HL-60 (cell line): ENCODE results near the gene PARD6G.

Experiments used
- DNase-seq, 2 experiments: peaks; one replicate each; pipeline ENCODE4 v3.0.0-alpha.2; 2010 to 2020; ENCODE audit warnings: low read depth in 1 of 2, low spot score in 1 of 2
- H3K27ac ChIP-seq: fragments of 250-450 bp; sonication (Bioruptor Pico); replicated peaks from 2 replicates; pipeline ENCODE4 v1.5.1; 2020; ENCODE audit warnings: mild to moderate bottlenecking, moderate library complexity
- H3K27me3 ChIP-seq: fragments of 250-450 bp; sonication (Bioruptor Pico); 2 replicates; pipeline ENCODE4 v1.5.1; 2021; ENCODE audit warnings: mild to moderate bottlenecking, moderate library complexity; ENCODE audit not compliant: insufficient read depth, poor library complexity, severe bottlenecking
- H3K4me3 ChIP-seq: replicated peaks from 2 replicates; pipeline ENCODE4 v1.5.1; 2011; ENCODE audit warnings: mild to moderate bottlenecking, control low read depth, low read length; ENCODE audit not compliant: insufficient read depth
- CTCF ChIP-seq: IDR thresholded peaks from one replicate; pipeline ENCODE4 v1.5.1; 2011; ENCODE audit warnings: low read length, control low read depth, inconsistent platforms; ENCODE audit not compliant: insufficient read depth
- GABPA ChIP-seq: IDR thresholded peaks from 2 replicates; pipeline ENCODE4 v1.6.1; 2012; ENCODE audit warnings: low read depth
- POLR2AphosphoS5 ChIP-seq: IDR thresholded peaks from 2 replicates; pipeline ENCODE4 v1.6.1; 2012; ENCODE audit warnings: low read depth
- REST ChIP-seq: IDR thresholded peaks from 2 replicates; pipeline ENCODE4 v1.6.1; 2012; ENCODE audit warnings: low read depth; ENCODE audit not compliant: insufficient replicate concordance
- SPI1 ChIP-seq: IDR thresholded peaks from 2 replicates; pipeline ENCODE4 v1.6.1; 2012; ENCODE audit warnings: low read depth, mild to moderate bottlenecking, borderline replicate concordance

The PARD6G gene

GRCh38 chr18:80229766-80230745, 17.3 kb downstream of the PARD6G start:
- no peak for DNase-seq
- no peak overlapping the region for H3K27ac ChIP-seq
- no peak for TF ChIP-seq GABPA
- no peak for TF ChIP-seq CTCF
- TF ChIP-seq POLR2AphosphoS5: no peak
- TF ChIP-seq SPI1: no peak
- TF ChIP-seq REST: no peak
- H3K27me3 ChIP-seq: no peaks in the 10 kb centered on the region
- no peak overlapping the region for H3K4me3 ChIP-seq

- no peak for DNase-seq
- Histone ChIP-seq H3K27me3 (no peaks in the 10 kb centered on the region), H3K27ac (no peak overlapping the region), H3K4me3 (no peak overlapping the region)
- no peak for TF ChIP-seq GABPA
- TF ChIP-seq REST: no peak
- TF ChIP-seq POLR2AphosphoS5: no peak
- TF ChIP-seq CTCF: no peak
- TF ChIP-seq SPI1: no peak
These were observed 18.0 kb downstream of the PARD6G start for GRCh38 chr18:80229363-80229762.

- TF ChIP-seq POLR2AphosphoS5: no peak
- no peak overlapping the region for H3K27ac ChIP-seq
- H3K4me3 ChIP-seq: no peak overlapping the region
- no peaks in the 10 kb centered on the region for H3K27me3 ChIP-seq
- DNase-seq: no peak
These were observed 19.1 kb downstream of the PARD6G start for GRCh38 chr18:80228051-80228848.

- DNase-seq: no peak
- H3K4me3 ChIP-seq: no peak overlapping the region
- TF ChIP-seq CTCF: no peak
- no peak for TF ChIP-seq GABPA
- TF ChIP-seq POLR2AphosphoS5: no peak
- no peak for TF ChIP-seq REST
- no peak for TF ChIP-seq SPI1
- H3K27me3 ChIP-seq: no peaks in the 10 kb centered on the region
- no peak overlapping the region for H3K27ac ChIP-seq
These were observed 19.8 kb downstream of the PARD6G start for GRCh38 chr18:80227472-80227871.
